Spleen (tissue), 11 donors: Measurements from ENCODE around the gene DOCK2. TPM values are rescaled to one million over a fixed set of nuclear protein-coding genes. Genes with fewer than 3 reads are reported as not detected.

ENCODE experiments used
- DNase-seq: peaks from one replicate; pipeline ENCODE4 v3.0.0-alpha.2; 2020
- H3K27ac ChIP-seq, 8 donors: fragments of 200-600 bp; sonication (generic) in 7 of 8; 1 replicate in 4 of 8; 2 replicates in 4 of 8; pipeline versions ENCODE4 v1.5.0 to v1.8.0; 2016 to 2021; ENCODE audit warnings: inconsistent platforms in 4 of 8, mild to moderate bottlenecking in 4 of 8, moderate library complexity in 1 of 8
- H3K27me3 ChIP-seq, 7 donors: fragments of 200-600 bp; sonication (generic) in 6 of 7; replicated peaks in 1 of 7; 1 replicate in 4 of 7; 2 replicates in 3 of 7; pipeline versions ENCODE4 v1.5.0 to v1.8.0; 2016 to 2021; ENCODE audit warnings: inconsistent platforms in 3 of 7, mild to moderate bottlenecking in 1 of 7
- H3K36me3 ChIP-seq, 6 donors: fragments of 200-600 bp; sonication (generic) in 5 of 6; 1 replicate in 4 of 6; 2 replicates in 2 of 6; pipeline versions ENCODE4 v1.5.0 to v1.8.0; 2016 to 2021; ENCODE audit warnings: inconsistent platforms in 2 of 6
- H3K4me1 ChIP-seq, 6 donors: fragments of 200-600 bp; sonication (generic) in 5 of 6; 1 replicate in 3 of 6; 2 replicates in 3 of 6; pipeline versions ENCODE4 v1.5.0 to v1.8.0; 2016 to 2021; ENCODE audit warnings: inconsistent platforms in 3 of 6
- H3K4me3 ChIP-seq, 8 donors: fragments of 200-600 bp; sonication (generic) in 7 of 8; 1 replicate in 4 of 8; 2 replicates in 4 of 8; pipeline versions ENCODE4 v1.5.0 to v1.8.0; 2016 to 2021; ENCODE audit warnings: inconsistent platforms in 4 of 8, mild to moderate bottlenecking in 4 of 8, moderate library complexity in 2 of 8
- H3K9me3 ChIP-seq, 8 donors: fragments of 200-600 bp; sonication (generic) in 7 of 8; 1 replicate in 4 of 8; 2 replicates in 4 of 8; pipeline versions ENCODE4 v1.5.0 to v1.8.0; 2016 to 2021; ENCODE audit warnings: inconsistent platforms in 4 of 8
- CTCF ChIP-seq, 11 experiments: fragments of 200-600 bp in 7 of 11; fragments of 450-650 bp in 4 of 11; sonication (generic) in 4 of 11; IDR thresholded peaks in 8 of 11; conservative IDR thresholded peaks in 3 of 11; 1 replicate in 7 of 11; 2 replicates in 4 of 11; pipeline versions ENCODE4 v1.4.0 to v1.8.0; 2016 to 2021; ENCODE audit warnings: antibody characterized with exemption in 11 of 11, inconsistent platforms in 4 of 11, mild to moderate bottlenecking in 1 of 11
- POLR2A ChIP-seq, 3 donors: fragments of 450-650 bp; IDR thresholded peaks; one replicate each; pipeline ENCODE4 v1.5.1; 2017; ENCODE audit warnings: antibody characterized with exemption in 3 of 3, mild to moderate bottlenecking in 1 of 3
- POLR2AphosphoS5 ChIP-seq, 3 donors: sonication (generic); formaldehyde crosslinking; IDR thresholded peaks; one replicate each; pipeline ENCODE4 v1.5.1; 2017; ENCODE audit warnings: antibody characterized with exemption in 3 of 3
- whole genome bisulfite sequencing, 5 donors: extraction: QIAGEN DNeasy Blood & Tissue Kit in 3 of 5; methylation state at CpG; one replicate each; pipeline versions ENCODE4 v1.1.5 to v1.1.7; 2013 to 2018; 5-methylcytosine and 5-hydroxymethylcytosine counted together
- intact Hi-C: fragments of 100-400 bp; cut with DNase I; formaldehyde crosslinking; loops from one replicate; pipeline ENCODE4 v1.15.0; 2023; ENCODE audit warnings: low total_unique reads
- polyA plus RNA-seq, 3 donors: library from polyadenylated mRNA; stranded (reverse); fragments of 200-250 nt; gene quantifications; one replicate each; pipeline ENCODE4 v1.2.1, GENCODE V29; 2013
- total RNA-seq, 7 donors: library from RNA; depleted of rRNA in 3 of 7; stranded (reverse); fragments of >200 nt in 3 of 7; fragmentation: NEBNext Ultra II Directional in 4 of 7; extraction: Animal tissue kit (Norgen Biotek cat#: 25700) in 4 of 7; gene quantifications; one replicate each; pipeline versions ENCODE4 v1.1.0 to v1.2.1, GENCODE V29; 2016 to 2021
- donor health status: healthy with polysubstance abuse.
- donor health status: DM: no; HTN: no; CAD: no; lungs with moderate emphysema.
- donor health status: DM: no; HTN: no; CAD: no.
- donor health status: Bipolar disorder and iron deficiency.
- donor health status: healthy.
- donor health status: DM: no; HTN: no; CAD: no.
- donor health status: DM: yes; HTN: yes; CAD: no.

The DOCK2 gene
- total and polyA plus RNA-seq, 10 donors: 30.6 to 321 (median 198) TPM

DNA sequence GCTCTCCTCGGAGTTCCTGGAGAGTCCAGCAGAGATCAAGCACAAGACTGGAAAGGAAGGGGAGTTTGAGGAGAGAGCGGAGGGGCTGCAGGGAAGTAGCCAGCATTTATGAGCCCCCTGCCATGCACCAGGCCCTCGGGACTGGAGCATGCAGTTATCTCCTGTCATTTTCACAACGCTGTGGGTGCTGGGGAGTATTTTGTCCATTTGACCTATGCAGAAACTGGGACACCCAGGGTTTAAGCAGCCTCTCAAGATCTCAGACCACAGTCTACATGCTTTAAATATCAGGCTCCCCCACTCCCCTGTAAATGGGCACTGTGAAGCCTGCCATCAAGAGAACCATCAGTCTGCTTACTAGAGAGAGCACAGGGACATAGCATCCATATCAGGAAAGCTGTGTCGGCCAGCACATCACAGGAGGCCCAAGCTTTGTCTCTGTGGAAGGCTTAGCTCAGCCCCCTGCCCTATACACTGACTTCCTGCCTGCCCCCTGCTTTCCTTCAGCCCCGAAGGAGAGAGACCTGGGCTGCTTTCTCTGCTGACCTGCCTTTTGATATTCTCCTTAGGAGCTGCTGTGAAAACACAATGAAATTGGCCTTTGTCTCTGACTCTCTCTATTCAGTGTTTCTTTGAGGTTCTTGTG lies 475.9 kb downstream of the DOCK2 start:
- no peak for TF ChIP-seq POLR2A (IDR thresholded peaks at IDR 0.05)
- no peak for TF ChIP-seq CTCF (IDR thresholded peaks at IDR 0.05 in 8 of 11, conservative IDR thresholded peaks at IDR 0.05 in 3 of 11)
- no peak for TF ChIP-seq POLR2AphosphoS5 (IDR thresholded peaks at IDR 0.05)
- WGBS, 5 donors: 65 to 87% (median 67%) methylated on average over 6 of the region's 6 CpGs
- H3K36me3 ChIP-seq: no peaks in the 10 kb centered on the region
- H3K27ac ChIP-seq: peak overlapping the region in 3 of 8 donors; percentile 36 to 54 (median 38)
- peaks cover 0 to 11% (median 0%) of the 10 kb centered on the region in 7 donors for H3K27me3 ChIP-seq
- no peaks in the 10 kb centered on the region for H3K9me3 ChIP-seq
- no peak for DNase-seq
- intact Hi-C loops: no loop called here
- peaks cover 0 to 10% (median 0%) of the 10 kb centered on the region in 6 donors for H3K4me1 ChIP-seq
- no peak overlapping the region for H3K4me3 ChIP-seq

- no peaks in the 10 kb centered on the region for H3K9me3 ChIP-seq
- no peak for DNase-seq
- H3K4me1 ChIP-seq: peaks cover 0 to 10% (median 0%) of the 10 kb centered on the region in 6 donors
- no peak overlapping the region for H3K4me3 ChIP-seq
- peak overlapping the region in 3 of 8 donors; percentile 36 to 54 (median 38) for H3K27ac ChIP-seq
- peaks cover 0 to 11% (median 0%) of the 10 kb centered on the region in 7 donors for H3K27me3 ChIP-seq
- intact Hi-C loops: no loop called here
- H3K36me3 ChIP-seq: no peaks in the 10 kb centered on the region
- whole genome bisulfite sequencing, 5 donors: 43 to 61% (median 48%) methylated on average over 3 of the region's 3 CpGs
- no peak for TF ChIP-seq CTCF (IDR thresholded peaks at IDR 0.05 in 8 of 11, conservative IDR thresholded peaks at IDR 0.05 in 3 of 11)
- TF ChIP-seq POLR2A (IDR thresholded peaks at IDR 0.05): no peak
- TF ChIP-seq POLR2AphosphoS5 (IDR thresholded peaks at IDR 0.05): no peak
Observed at GRCh38 chr5:170113522-170113900, 476.4 kb downstream of the DOCK2 start.

GRCh38 chr5:170114271-170114670 lies 477.2 kb downstream of the DOCK2 start:
- peaks cover 0 to 10% (median 0%) of the 10 kb centered on the region in 6 donors for H3K4me1 ChIP-seq
- no peak for TF ChIP-seq POLR2AphosphoS5 (IDR thresholded peaks at IDR 0.05)
- no peak for TF ChIP-seq CTCF (IDR thresholded peaks at IDR 0.05 in 8 of 11, conservative IDR thresholded peaks at IDR 0.05 in 3 of 11)
- no peak for TF ChIP-seq POLR2A (IDR thresholded peaks at IDR 0.05)
- intact Hi-C loops: no loop called here
- WGBS, 5 donors: 77 to 94% (median 81%) methylated on average over 7 of the region's 7 CpGs
- no peak overlapping the region for H3K27ac ChIP-seq
- DNase-seq: no peak
- no peaks in the 10 kb centered on the region for H3K36me3 ChIP-seq
- peaks cover 0 to 11% (median 0%) of the 10 kb centered on the region in 7 donors for H3K27me3 ChIP-seq
- no peaks in the 10 kb centered on the region for H3K9me3 ChIP-seq
- H3K4me3 ChIP-seq: no peak overlapping the region

GRCh38 chr5:170115925-170116324 lies 478.9 kb downstream of the DOCK2 start:
- H3K27ac ChIP-seq: no peak overlapping the region
- H3K27me3 ChIP-seq: peaks cover 0 to 11% (median 0%) of the 10 kb centered on the region in 7 donors
- peaks cover 0 to 10% (median 0%) of the 10 kb centered on the region in 6 donors for H3K4me1 ChIP-seq
- no peaks in the 10 kb centered on the region for H3K9me3 ChIP-seq
- intact Hi-C loops: no loop called here
- no peaks in the 10 kb centered on the region for H3K36me3 ChIP-seq
- 89 to 97% (median 95%) methylated on average over 2 of the region's 2 CpGs for WGBS, 5 donors
- no peak for DNase-seq
- TF ChIP-seq CTCF (IDR thresholded peaks at IDR 0.05 in 8 of 11, conservative IDR thresholded peaks at IDR 0.05 in 3 of 11): no peak
- no peak for TF ChIP-seq POLR2AphosphoS5 (IDR thresholded peaks at IDR 0.05)
- TF ChIP-seq POLR2A (IDR thresholded peaks at IDR 0.05): no peak
- H3K4me3 ChIP-seq: no peak overlapping the region
